Activated CD8-positive, alpha-beta T cell treated with anti-CD3 and anti-CD28 coated beads, Interleukin-2, amount 10 ng/mL, durations not matched to agents 7 days and 5 days (primary cell): ENCODE measurements around the gene HRH4. TPM values are rescaled to one million over a fixed set of nuclear protein-coding genes. Genes with fewer than 3 reads are reported as not detected.
A peak's percentile ranks its signal among the peaks of the same experiment; 100 is the strongest.

Source experiments
- ATAC-seq: fragments of 150-1000 bp; cut with Tn5 transposase; one replicate; pipeline ENCODE4 v1.10.0; 2021; ENCODE audit warnings: moderate library complexity
- CTCF ChIA-PET: fragments of 350-600 bp; sonication (Branson Sonifier 250); formaldehyde crosslinking; loops from one replicate; lab custom pipeline; 2021; ENCODE audit warnings: antibody characterized with exemption; lab: Charles Lee
- POLR2A ChIA-PET: fragments of 350-600 bp; sonication (Branson Sonifier 250); formaldehyde crosslinking; loops from one replicate; lab custom pipeline; 2021; ENCODE audit warnings: antibody characterized with exemption; lab: Charles Lee
- DNase-seq: peaks from one replicate; pipeline ENCODE4 v3.0.0-alpha.2; 2020
- H3K27ac Mint-ChIP-seq: one replicate; pipeline ENCODE4 v1.8.0; 2021; ENCODE audit warnings: mild to moderate bottlenecking, mixed read lengths
- H3K27me3 Mint-ChIP-seq: one replicate; pipeline ENCODE4 v1.8.0; 2021; ENCODE audit warnings: low read depth, mixed read lengths
- H3K36me3 Mint-ChIP-seq: one replicate; pipeline ENCODE4 v1.8.0; 2021; ENCODE audit warnings: low read depth, mixed read lengths
- H3K4me1 Mint-ChIP-seq: one replicate; pipeline ENCODE4 v1.8.0; 2021; ENCODE audit warnings: low read depth, mixed read lengths
- H3K4me3 Mint-ChIP-seq: one replicate; pipeline ENCODE4 v1.8.0; 2021; ENCODE audit warnings: mild to moderate bottlenecking, mixed read lengths
- H3K9me3 Mint-ChIP-seq: one replicate; pipeline ENCODE4 v1.8.0; 2022; ENCODE audit warnings: mixed read lengths; ENCODE audit not compliant: insufficient read depth
- total RNA-seq, 2 experiments: library from RNA; stranded (reverse); gene quantifications; one replicate each; pipeline ENCODE4 v1.2.3, GENCODE V29; 2021

HRH4 gene
- total RNA-seq, 2 experiments from 2014 or later: not detected

- Mint-ChIP-seq H3K27ac (no peak overlapping the region), H3K4me3 (no peak overlapping the region), H3K4me1 (no peaks in the 10 kb centered on the region), H3K36me3 (no peaks in the 10 kb centered on the region), H3K27me3 (no peaks in the 10 kb centered on the region), H3K9me3 (no peaks in the 10 kb centered on the region)
- ATAC-seq: peak; percentile 49
- DNase-seq: no peak
- POLR2A ChIA-PET: interaction anchor here (0.6 kb wide), 1 partner anchor 12 kb away, joined by 3 read pairs; no protein-coding TSS in a partner anchor
- CTCF ChIA-PET: interaction anchor here (0.6 to 1.8 kb wide), 13 partner anchors 9 to 338 kb away, joined by 3 to 15 read pairs (median 3); partner anchors contain the start of gene HRH4
Observed at GRCh38 chr18:24514439-24514838, 54.0 kb downstream of the HRH4 start.

- no peaks in the 10 kb centered on the region for H3K9me3 Mint-ChIP-seq
- ATAC-seq: no peak
- no peaks in the 10 kb centered on the region for H3K27me3 Mint-ChIP-seq
- no peak for DNase-seq
- ChIA-PET POLR2A (no interaction called here), CTCF (interaction anchor here (1.0 kb wide), 1 partner anchor 12 kb away, joined by 3 read pairs; no protein-coding TSS in a partner anchor)
- H3K4me1 Mint-ChIP-seq: no peaks in the 10 kb centered on the region
- H3K36me3 Mint-ChIP-seq: no peaks in the 10 kb centered on the region
- H3K27ac Mint-ChIP-seq: no peak overlapping the region
- no peak overlapping the region for H3K4me3 Mint-ChIP-seq
Observed at GRCh38 chr18:24515721-24516120, 55.3 kb downstream of the HRH4 start.

GRCh38 chr18:24516261-24516660 lies 55.8 kb downstream of the HRH4 start:
- Mint-ChIP-seq H3K4me3 (no peak overlapping the region), H3K9me3 (no peaks in the 10 kb centered on the region), H3K27ac (no peak overlapping the region), H3K27me3 (no peaks in the 10 kb centered on the region), H3K4me1 (no peaks in the 10 kb centered on the region), H3K36me3 (no peaks in the 10 kb centered on the region)
- DNase-seq (no peak), ATAC-seq (no peak)
- ChIA-PET CTCF (no interaction called here), POLR2A (no interaction called here)

- Mint-ChIP-seq H3K4me3 (no peak overlapping the region), H3K27me3 (no peaks in the 10 kb centered on the region), H3K27ac (no peak overlapping the region), H3K9me3 (no peaks in the 10 kb centered on the region), H3K4me1 (no peaks in the 10 kb centered on the region), H3K36me3 (no peaks in the 10 kb centered on the region)
- DNase-seq (no peak), ATAC-seq (no peak)
- ChIA-PET CTCF (no interaction called here), POLR2A (no interaction called here)
Observed at GRCh38 chr18:24517554-24517953, 57.1 kb downstream of the HRH4 start.

GRCh38 chr18:24518596-24518995 lies 58.2 kb downstream of the HRH4 start:
- Mint-ChIP-seq H3K27me3 (no peaks in the 10 kb centered on the region), H3K27ac (no peak overlapping the region), H3K4me1 (no peaks in the 10 kb centered on the region), H3K4me3 (no peak overlapping the region), H3K36me3 (no peaks in the 10 kb centered on the region), H3K9me3 (no peaks in the 10 kb centered on the region)
- ChIA-PET CTCF (no interaction called here), POLR2A (no interaction called here)
- DNase-seq (no peak), ATAC-seq (no peak)

Other genes with a start within 250 kb of the HRH4 start
- under 1 TPM; 0.58 to 0.99 TPM for gene OSBPL1A, start 62.8 kb upstream of the HRH4 start, total RNA-seq
- gene IMPACT, start 34.0 kb upstream of the HRH4 start, total RNA-seq: 1 to 10 TPM; 7.0 to 8.7 TPM